Neural cell (in vitro differentiated cells): ENCODE results near the gene P2RX4. TPM values are rescaled to one million over a fixed set of nuclear protein-coding genes. Genes with fewer than 3 reads are reported as not detected.

ENCODE experiments used
- H2AFZ ChIP-seq: fragments of 200-600, 300-800 bp; sonication (generic), shearing (Covaris generic); 2 replicates; pipeline ENCODE4 v1.6.0; 2014; ENCODE audit warnings: low read depth, mild to moderate bottlenecking, antibody characterized with exemption, low read length, moderate library complexity
- H3F3A ChIP-seq: fragments of 200-600 bp; shearing (Covaris generic); 2 replicates; pipeline ENCODE4 v1.6.1; 2016; ENCODE audit warnings: mild to moderate bottlenecking, moderate library complexity, mixed read lengths, antibody characterized with exemption, low read length; ENCODE audit not compliant: insufficient read depth, poor library complexity, severe bottlenecking
- H3K27ac ChIP-seq: fragments of 200-600, 300-800 bp; sonication (generic), shearing (Covaris generic); 2 replicates; pipeline ENCODE4 v1.5.1; 2014; ENCODE audit warnings: mild to moderate bottlenecking, low read length, moderate library complexity
- H3K27me3 ChIP-seq: fragments of 300-800, 200-600 bp; sonication (generic), shearing (Covaris generic); 2 replicates; pipeline ENCODE4 v1.6.0; 2014; ENCODE audit warnings: mild to moderate bottlenecking, low read depth, low read length, moderate library complexity; ENCODE audit not compliant: insufficient read depth
- H3K36me3 ChIP-seq: fragments of 300-800, 200-600 bp; sonication (generic), shearing (Covaris generic); 2 replicates; pipeline ENCODE4 v1.5.1; 2014; ENCODE audit warnings: mild to moderate bottlenecking, antibody characterized with exemption, low read length, moderate library complexity; ENCODE audit not compliant: insufficient read depth
- H3K4me2 ChIP-seq: fragments of 300-800, 200-600 bp; sonication (generic), shearing (Covaris generic); 2 replicates; pipeline ENCODE4 v1.6.0; 2014; ENCODE audit warnings: mild to moderate bottlenecking, low read length
- H3K4me3 ChIP-seq: fragments of 300-800, 200-600 bp; sonication (generic), shearing (Covaris generic); 2 replicates; pipeline ENCODE4 v1.5.1; 2014; ENCODE audit warnings: mild to moderate bottlenecking, low read length, moderate library complexity
- H3K79me2 ChIP-seq: fragments of 200-600 bp; shearing (Covaris generic); replicated peaks from 2 replicates; pipeline ENCODE4 v1.6.0; 2014; ENCODE audit warnings: mild to moderate bottlenecking, low read length, moderate library complexity; ENCODE audit not compliant: insufficient read depth
- H3K9ac ChIP-seq: fragments of 300-800, 200-600 bp; sonication (generic), shearing (Covaris generic); 2 replicates; pipeline ENCODE4 v1.6.1; 2016; ENCODE audit warnings: mild to moderate bottlenecking, low read length, mixed read lengths
- H3K9me2 ChIP-seq: fragments of 200-600 bp; shearing (Covaris generic); 2 replicates; pipeline ENCODE4 v1.6.1; 2016; ENCODE audit warnings: mild to moderate bottlenecking, low read length, mixed read lengths; ENCODE audit not compliant: insufficient read depth
- H3K9me3 ChIP-seq: fragments of 200-600, 300-800 bp; sonication (generic), shearing (Covaris generic); 2 replicates; pipeline ENCODE4 v1.6.1; 2016; ENCODE audit warnings: mild to moderate bottlenecking, mixed run types, low read length, moderate library complexity, mixed read lengths
- H4K20me1 ChIP-seq: fragments of 200-600 bp; shearing (Covaris generic); 2 replicates; pipeline ENCODE4 v1.6.1; 2016; ENCODE audit warnings: mild to moderate bottlenecking, mixed run types; ENCODE audit not compliant: insufficient read depth
- EP300 ChIP-seq: fragments of 450-650 bp; conservative IDR thresholded peaks from 2 replicates; pipeline ENCODE4 v1.6.1; 2014; ENCODE audit warnings: antibody characterized with exemption, mild to moderate bottlenecking, moderate library complexity; ENCODE audit not compliant: poor library complexity, severe bottlenecking
- EZH2 ChIP-seq: fragments of 200-600, 300-800 bp; shearing (Covaris generic), sonication (generic); IDR thresholded peaks from 2 replicates; pipeline ENCODE4 v1.6.1; 2014; ENCODE audit warnings: antibody characterized with exemption, low read length, borderline replicate concordance, mild to moderate bottlenecking; ENCODE audit not compliant: insufficient read depth, poor library complexity, severe bottlenecking
- MXI1 ChIP-seq: fragments of 450-650 bp; conservative IDR thresholded peaks from 2 replicates; pipeline ENCODE4 v1.6.1; 2014; ENCODE audit warnings: antibody characterized with exemption, mild to moderate bottlenecking; ENCODE audit not compliant: poor library complexity, severe bottlenecking
- POLR2AphosphoS5 ChIP-seq: IDR thresholded peaks from 2 replicates; pipeline ENCODE4 v1.6.1; 2012
- RAD21 ChIP-seq: fragments of 450-650 bp; conservative IDR thresholded peaks from 2 replicates; pipeline ENCODE4 v1.6.1; 2014; ENCODE audit warnings: antibody characterized with exemption, mild to moderate bottlenecking, moderate library complexity
- SMC3 ChIP-seq: fragments of 450-650 bp; conservative IDR thresholded peaks from 2 replicates; pipeline ENCODE4 v1.6.1; 2014; ENCODE audit warnings: antibody characterized with exemption, mild to moderate bottlenecking, moderate library complexity; ENCODE audit not compliant: poor library complexity
- TAF1 ChIP-seq: IDR thresholded peaks from 2 replicates; pipeline ENCODE4 v1.6.1; 2012; ENCODE audit warnings: low read depth
- polyA minus RNA-seq: library from RNA; depleted of rRNA, polyadenylated mRNA; stranded (reverse); fragments of >200 nt; gene quantifications from 2 replicates; pipeline ENCODE4 v1.2.3, GENCODE V29; 2014
- polyA plus RNA-seq: library from polyadenylated mRNA; depleted of rRNA; stranded (reverse); fragments of >200 nt; gene quantifications from 2 replicates; pipeline ENCODE4 v1.2.3, GENCODE V29; 2014
- TF ChIP-seq, protein P1 (sequence below): fragments of 450-650 bp; IDR thresholded peaks from 2 replicates; pipeline ENCODE4 v1.5.1; 2014; ENCODE audit warnings: antibody characterized with exemption, mild to moderate bottlenecking, moderate library complexity; ENCODE audit not compliant: poor library complexity, severe bottlenecking
- TF ChIP-seq, protein P2 (sequence below): IDR thresholded peaks from 2 replicates; pipeline ENCODE4 v1.6.1; 2012; ENCODE audit warnings: borderline replicate concordance

The P2RX4 gene, protein sequence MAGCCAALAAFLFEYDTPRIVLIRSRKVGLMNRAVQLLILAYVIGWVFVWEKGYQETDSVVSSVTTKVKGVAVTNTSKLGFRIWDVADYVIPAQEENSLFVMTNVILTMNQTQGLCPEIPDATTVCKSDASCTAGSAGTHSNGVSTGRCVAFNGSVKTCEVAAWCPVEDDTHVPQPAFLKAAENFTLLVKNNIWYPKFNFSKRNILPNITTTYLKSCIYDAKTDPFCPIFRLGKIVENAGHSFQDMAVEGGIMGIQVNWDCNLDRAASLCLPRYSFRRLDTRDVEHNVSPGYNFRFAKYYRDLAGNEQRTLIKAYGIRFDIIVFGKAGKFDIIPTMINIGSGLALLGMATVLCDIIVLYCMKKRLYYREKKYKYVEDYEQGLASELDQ
- polyA plus RNA-seq (5.0 and 5.8 TPM in 2 replicates), polyA minus RNA-seq (2.7 and 3.4 TPM in 2 replicates)

DNA sequence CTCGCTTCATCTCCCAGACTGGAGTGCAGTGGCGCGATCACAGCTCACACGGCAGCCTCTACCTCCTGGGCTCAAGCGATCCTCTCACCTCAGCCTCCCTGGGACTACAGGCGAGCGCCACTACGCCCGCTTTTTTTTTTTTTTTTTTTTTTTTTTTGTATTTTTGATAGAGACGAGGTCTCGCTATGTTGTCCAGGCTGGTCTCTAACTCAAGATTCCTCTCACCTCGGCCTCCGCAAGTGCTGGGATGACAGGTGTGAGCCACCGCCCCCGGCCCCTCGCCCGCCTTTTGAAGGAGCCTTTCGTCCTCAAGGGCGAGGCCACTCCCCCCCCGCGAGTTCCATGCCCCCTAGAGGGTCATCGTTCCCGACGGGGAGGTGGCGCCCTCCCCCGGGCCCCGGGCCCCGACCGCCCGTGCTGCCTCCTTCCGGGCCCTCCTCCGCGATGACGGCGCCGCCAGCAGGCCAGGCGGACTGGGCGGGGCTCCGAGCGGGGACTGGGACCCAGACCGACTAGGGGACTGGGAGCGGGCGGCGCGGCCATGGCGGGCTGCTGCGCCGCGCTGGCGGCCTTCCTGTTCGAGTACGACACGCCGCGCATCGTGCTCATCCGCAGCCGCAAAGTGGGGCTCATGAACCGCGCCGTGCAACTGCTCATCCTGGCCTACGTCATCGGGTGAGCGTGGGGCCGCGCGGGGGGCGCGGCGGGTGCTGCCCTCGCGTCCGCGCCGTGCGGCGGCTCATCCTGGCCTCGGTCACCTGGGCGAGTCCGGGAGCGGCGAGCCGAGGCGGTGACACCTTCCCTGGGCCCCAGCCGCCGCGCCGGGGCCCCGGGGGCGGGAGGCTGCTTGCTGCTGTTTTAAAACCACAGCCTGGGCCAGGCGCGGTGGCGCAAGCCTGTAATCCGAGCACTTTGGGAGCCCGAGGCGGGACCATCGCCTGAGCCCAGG, at the start of gene P2RX4:
P2RX4 (plus strand) TSS at position 506 of the 949 bp plus-strand sequence; CDS start at position 542, 36 bp downstream.
- Histone ChIP-seq H3K4me3 (peak within 1 kb of the TSS; percentile 73), H4K20me1 (no peaks in the 10 kb centered on the region), H3K4me2 (peak within 1 kb of the TSS; percentile 46), H3K36me3 (no peaks in the 10 kb centered on the region), H3K9me2 (no peaks in the 10 kb centered on the region), H2AFZ (peak within 1 kb of the TSS; percentile 80), H3K27me3 (no peaks in the 10 kb centered on the region), H3K27ac (peak within 1 kb of the TSS; percentile 60), H3F3A (no peaks in the 10 kb centered on the region), H3K79me2 (no peaks in the 10 kb centered on the region), H3K9ac (peak within 1 kb of the TSS; percentile 78), H3K9me3 (no peaks in the 10 kb centered on the region)
- no peak for TF ChIP-seq EZH2
- TF ChIP-seq MXI1, result peak; percentile 83
- TF ChIP-seq EP300, result peak; percentile 64
- TF ChIP-seq RAD21, result peak; percentile 31
- TF ChIP-seq, protein P1, sequence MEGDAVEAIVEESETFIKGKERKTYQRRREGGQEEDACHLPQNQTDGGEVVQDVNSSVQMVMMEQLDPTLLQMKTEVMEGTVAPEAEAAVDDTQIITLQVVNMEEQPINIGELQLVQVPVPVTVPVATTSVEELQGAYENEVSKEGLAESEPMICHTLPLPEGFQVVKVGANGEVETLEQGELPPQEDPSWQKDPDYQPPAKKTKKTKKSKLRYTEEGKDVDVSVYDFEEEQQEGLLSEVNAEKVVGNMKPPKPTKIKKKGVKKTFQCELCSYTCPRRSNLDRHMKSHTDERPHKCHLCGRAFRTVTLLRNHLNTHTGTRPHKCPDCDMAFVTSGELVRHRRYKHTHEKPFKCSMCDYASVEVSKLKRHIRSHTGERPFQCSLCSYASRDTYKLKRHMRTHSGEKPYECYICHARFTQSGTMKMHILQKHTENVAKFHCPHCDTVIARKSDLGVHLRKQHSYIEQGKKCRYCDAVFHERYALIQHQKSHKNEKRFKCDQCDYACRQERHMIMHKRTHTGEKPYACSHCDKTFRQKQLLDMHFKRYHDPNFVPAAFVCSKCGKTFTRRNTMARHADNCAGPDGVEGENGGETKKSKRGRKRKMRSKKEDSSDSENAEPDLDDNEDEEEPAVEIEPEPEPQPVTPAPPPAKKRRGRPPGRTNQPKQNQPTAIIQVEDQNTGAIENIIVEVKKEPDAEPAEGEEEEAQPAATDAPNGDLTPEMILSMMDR, result peak; percentile 46
- TF ChIP-seq POLR2AphosphoS5, result peak; percentile 83
- TF ChIP-seq, protein P2, sequence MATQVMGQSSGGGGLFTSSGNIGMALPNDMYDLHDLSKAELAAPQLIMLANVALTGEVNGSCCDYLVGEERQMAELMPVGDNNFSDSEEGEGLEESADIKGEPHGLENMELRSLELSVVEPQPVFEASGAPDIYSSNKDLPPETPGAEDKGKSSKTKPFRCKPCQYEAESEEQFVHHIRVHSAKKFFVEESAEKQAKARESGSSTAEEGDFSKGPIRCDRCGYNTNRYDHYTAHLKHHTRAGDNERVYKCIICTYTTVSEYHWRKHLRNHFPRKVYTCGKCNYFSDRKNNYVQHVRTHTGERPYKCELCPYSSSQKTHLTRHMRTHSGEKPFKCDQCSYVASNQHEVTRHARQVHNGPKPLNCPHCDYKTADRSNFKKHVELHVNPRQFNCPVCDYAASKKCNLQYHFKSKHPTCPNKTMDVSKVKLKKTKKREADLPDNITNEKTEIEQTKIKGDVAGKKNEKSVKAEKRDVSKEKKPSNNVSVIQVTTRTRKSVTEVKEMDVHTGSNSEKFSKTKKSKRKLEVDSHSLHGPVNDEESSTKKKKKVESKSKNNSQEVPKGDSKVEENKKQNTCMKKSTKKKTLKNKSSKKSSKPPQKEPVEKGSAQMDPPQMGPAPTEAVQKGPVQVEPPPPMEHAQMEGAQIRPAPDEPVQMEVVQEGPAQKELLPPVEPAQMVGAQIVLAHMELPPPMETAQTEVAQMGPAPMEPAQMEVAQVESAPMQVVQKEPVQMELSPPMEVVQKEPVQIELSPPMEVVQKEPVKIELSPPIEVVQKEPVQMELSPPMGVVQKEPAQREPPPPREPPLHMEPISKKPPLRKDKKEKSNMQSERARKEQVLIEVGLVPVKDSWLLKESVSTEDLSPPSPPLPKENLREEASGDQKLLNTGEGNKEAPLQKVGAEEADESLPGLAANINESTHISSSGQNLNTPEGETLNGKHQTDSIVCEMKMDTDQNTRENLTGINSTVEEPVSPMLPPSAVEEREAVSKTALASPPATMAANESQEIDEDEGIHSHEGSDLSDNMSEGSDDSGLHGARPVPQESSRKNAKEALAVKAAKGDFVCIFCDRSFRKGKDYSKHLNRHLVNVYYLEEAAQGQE, result no peak
- peak; percentile 36 for TF ChIP-seq SMC3
- peak; percentile 66 for TF ChIP-seq TAF1

DNA sequence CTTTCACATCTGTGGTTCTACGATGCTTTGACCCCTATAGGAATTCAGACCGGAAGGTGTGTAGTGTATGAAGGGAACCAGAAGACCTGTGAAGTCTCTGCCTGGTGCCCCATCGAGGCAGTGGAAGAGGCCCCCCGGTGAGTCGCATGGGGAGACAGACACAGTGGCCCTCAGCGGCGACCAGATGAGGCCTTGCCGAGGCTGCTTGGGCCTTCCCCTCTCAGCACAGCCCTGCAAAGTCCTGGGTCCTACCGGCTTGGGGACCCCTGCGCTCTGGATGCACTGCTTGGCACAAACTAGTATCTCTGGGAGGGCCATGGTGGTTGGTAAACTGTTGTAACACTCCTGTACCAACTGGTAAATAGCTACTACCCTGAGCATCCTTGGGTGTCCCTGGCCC, 47.5 kb upstream of the P2RX4 start:
- Histone ChIP-seq H3K36me3 (no peaks in the 10 kb centered on the region), H3K79me2 (no peaks in the 10 kb centered on the region), H3F3A (no peaks in the 10 kb centered on the region), H4K20me1 (no peaks in the 10 kb centered on the region), H3K4me2 (no peak overlapping the region), H3K27me3 (no peaks in the 10 kb centered on the region), H3K4me3 (no peak overlapping the region), H3K9ac (no peak overlapping the region), H3K9me3 (no peaks in the 10 kb centered on the region), H3K9me2 (no peaks in the 10 kb centered on the region), H2AFZ (no peak overlapping the region), H3K27ac (no peak overlapping the region)
- TF ChIP-seq MXI1, result no peak
- TF ChIP-seq, protein P1, result no peak
- no peak for TF ChIP-seq EP300
